ENCODE measurements around the gene TDRD12.

DNA sequence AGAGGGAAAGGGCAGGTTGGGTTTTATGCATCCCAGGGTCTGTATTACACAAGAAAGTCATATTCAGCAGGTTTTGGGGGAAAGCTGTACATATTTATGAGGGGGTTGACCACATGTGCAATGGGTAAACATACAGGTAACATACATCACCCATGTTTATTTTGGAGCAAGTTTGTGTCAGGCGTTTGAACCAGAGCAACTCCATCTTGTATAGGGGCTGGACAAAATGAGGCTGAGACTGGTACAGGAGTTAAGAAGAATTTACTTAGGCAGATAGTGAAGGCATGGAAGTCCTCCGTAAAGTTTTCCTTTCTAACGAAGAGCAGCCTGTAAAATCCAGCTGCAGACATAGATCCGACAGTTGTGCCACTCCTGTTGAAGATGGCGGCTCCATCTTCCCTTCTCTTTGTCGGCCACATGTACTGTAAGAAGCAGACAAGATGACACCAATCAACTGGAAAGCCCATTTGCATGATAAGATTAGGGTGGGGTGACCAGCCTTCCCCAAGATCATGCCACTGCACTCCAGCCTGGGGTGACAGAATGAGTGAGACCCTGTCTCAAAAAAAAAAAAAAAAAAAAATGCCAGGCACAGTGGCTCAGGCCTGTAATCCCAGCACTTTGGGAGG, 32.6 kb upstream of the TDRD12 start:
- TF ChIP-seq RAD21 (IDR thresholded peaks at IDR 0.05; ENCODE audit: low read depth) (no peak), YY1 (IDR thresholded peaks at IDR 0.05; ENCODE audit: low read depth) (no peak), EP300 (IDR thresholded peaks at IDR 0.05; ENCODE audit: borderline replicate concordance) (no peak), TAF1 (IDR thresholded peaks at IDR 0.05; ENCODE audit: low read depth) (no peak), EGR1 (IDR thresholded peaks at IDR 0.05) (no peak)
